Natural killer cell (primary cell): ENCODE results near the gene TRIM26. TPM values are rescaled to one million over a fixed set of nuclear protein-coding genes. Genes with fewer than 3 reads are reported as not detected.

ENCODE experiments used
- ATAC-seq, 3 donors: fragments of 150-1000 bp in 2 of 3; fragments of 200-7000 bp in 1 of 3; cut with Tn5 transposase; 1 replicate in 1 of 3; 2 replicates in 2 of 3; pipeline ENCODE4 v1.10.0; 2021; ENCODE audit warnings: mild to moderate bottlenecking in 2 of 3, moderate library complexity in 2 of 3
- DNase-seq, 2 donors: peaks; one replicate each; pipeline versions ENCODE4 v3.0.0 to v3.0.0-alpha.2; 2013 to 2021; ENCODE audit warnings: mixed read lengths in 1 of 2
- H3K27ac ChIP-seq: one replicate; pipeline ENCODE4 v1.5.1; 2013; ENCODE audit warnings: mild to moderate bottlenecking, low read length
- H3K27me3 ChIP-seq: one replicate; pipeline ENCODE4 v1.6.1; 2013; ENCODE audit warnings: low read length; ENCODE audit not compliant: control insufficient read depth, insufficient read depth
- H3K36me3 ChIP-seq: one replicate; pipeline ENCODE4 v1.6.1; 2013; ENCODE audit warnings: low read length; ENCODE audit not compliant: control insufficient read depth, insufficient read depth
- H3K4me1 ChIP-seq: one replicate; pipeline ENCODE4 v1.6.1; 2013; ENCODE audit warnings: low read length; ENCODE audit not compliant: control insufficient read depth, insufficient read depth
- H3K4me3 ChIP-seq: one replicate; pipeline ENCODE4 v1.5.1; 2013; ENCODE audit warnings: low read length
- H3K9me3 ChIP-seq: one replicate; pipeline ENCODE4 v1.6.1; 2013; ENCODE audit warnings: low read length; ENCODE audit not compliant: control insufficient read depth, insufficient read depth
- H3K27ac Mint-ChIP-seq, 2 donors: one replicate each; pipeline ENCODE4 v1.8.0; 2022; ENCODE audit warnings: mild to moderate bottlenecking in 2 of 2, mixed read lengths in 2 of 2, moderate library complexity in 1 of 2
- H3K27me3 Mint-ChIP-seq, 2 donors: one replicate each; pipeline ENCODE4 v1.8.0; 2022; ENCODE audit warnings: low read depth in 2 of 2, mixed read lengths in 2 of 2
- H3K36me3 Mint-ChIP-seq: one replicate; pipeline ENCODE4 v1.8.0; 2022; ENCODE audit warnings: mixed read lengths
- H3K4me1 Mint-ChIP-seq, 2 donors: one replicate each; pipeline ENCODE4 v1.8.0; 2022; ENCODE audit warnings: mixed read lengths in 2 of 2
- H3K4me3 Mint-ChIP-seq: one replicate; pipeline ENCODE4 v1.8.0; 2022; ENCODE audit warnings: mild to moderate bottlenecking, moderate library complexity, mixed read lengths
- H3K9me3 Mint-ChIP-seq, 2 donors: one replicate each; pipeline ENCODE4 v1.8.0; 2022; ENCODE audit warnings: mixed read lengths in 2 of 2
- WGBS: methylation state at CpG from one replicate; pipeline ENCODE4 v1.1.7; 2013; ENCODE audit warnings: missing lambda C conversion rate; ENCODE audit not compliant: insufficient coverage; 5-methylcytosine and 5-hydroxymethylcytosine counted together
- intact Hi-C: fragments of 100-400 bp; cut with micrococcal nuclease; formaldehyde crosslinking; loops from one replicate; pipeline ENCODE4 v1.14.2; 2022
- total RNA-seq, 4 donors: library from RNA; stranded (reverse); fragments of 120-200 nt in 1 of 4; gene quantifications; one replicate each; pipeline versions ENCODE4 v1.2.3 to v1.2.4, GENCODE V29; 2013 to 2022
- TF ChIP-seq, protein P1 (sequence below): fragments of 200-600 bp; IDR thresholded peaks from one replicate; pipeline ENCODE4 v1.8.0; 2022; ENCODE audit warnings: antibody characterized with exemption

Gene TRIM26
- total RNA-seq, 3 donors from 2014 or later (not counting 1 experiment from before 2014, with no cell fraction given), result 69.3 to 73.7 (median 71.6) TPM

- no peaks in the 10 kb centered on the region for H3K36me3 Mint-ChIP-seq
- intact Hi-C loops, result no loop called here
These were observed 58.3 kb downstream of the TRIM26 start for GRCh38 chr6:30154709-30155519.

GRCh38 chr6:30154061-30154460 lies 59.1 kb downstream of the TRIM26 start:
- 93% methylated on average over 17 of the region's 17 CpGs for WGBS
- H3K27me3 Mint-ChIP-seq, result peaks cover 18 to 39% of the 10 kb centered on the region in 2 donors
- H3K9me3 ChIP-seq, result no peaks in the 10 kb centered on the region
- H3K27ac ChIP-seq, result no peak overlapping the region
- no peaks in the 10 kb centered on the region for H3K9me3 Mint-ChIP-seq
- no peak overlapping the region for H3K27ac Mint-ChIP-seq
- DNase-seq (no peak), ATAC-seq (no peak)
- H3K4me1 Mint-ChIP-seq, result peaks cover 4 to 5% of the 10 kb centered on the region in 2 donors
- H3K27me3 ChIP-seq, result peaks cover 5% of the 10 kb centered on the region
- no peaks in the 10 kb centered on the region for H3K36me3 ChIP-seq
- H3K4me3 Mint-ChIP-seq, result no peak overlapping the region
- H3K36me3 Mint-ChIP-seq, result no peaks in the 10 kb centered on the region
- intact Hi-C loops, result no loop called here
- H3K4me1 ChIP-seq, result no peaks in the 10 kb centered on the region
- no peak overlapping the region for H3K4me3 ChIP-seq
- TF ChIP-seq, protein P1, sequence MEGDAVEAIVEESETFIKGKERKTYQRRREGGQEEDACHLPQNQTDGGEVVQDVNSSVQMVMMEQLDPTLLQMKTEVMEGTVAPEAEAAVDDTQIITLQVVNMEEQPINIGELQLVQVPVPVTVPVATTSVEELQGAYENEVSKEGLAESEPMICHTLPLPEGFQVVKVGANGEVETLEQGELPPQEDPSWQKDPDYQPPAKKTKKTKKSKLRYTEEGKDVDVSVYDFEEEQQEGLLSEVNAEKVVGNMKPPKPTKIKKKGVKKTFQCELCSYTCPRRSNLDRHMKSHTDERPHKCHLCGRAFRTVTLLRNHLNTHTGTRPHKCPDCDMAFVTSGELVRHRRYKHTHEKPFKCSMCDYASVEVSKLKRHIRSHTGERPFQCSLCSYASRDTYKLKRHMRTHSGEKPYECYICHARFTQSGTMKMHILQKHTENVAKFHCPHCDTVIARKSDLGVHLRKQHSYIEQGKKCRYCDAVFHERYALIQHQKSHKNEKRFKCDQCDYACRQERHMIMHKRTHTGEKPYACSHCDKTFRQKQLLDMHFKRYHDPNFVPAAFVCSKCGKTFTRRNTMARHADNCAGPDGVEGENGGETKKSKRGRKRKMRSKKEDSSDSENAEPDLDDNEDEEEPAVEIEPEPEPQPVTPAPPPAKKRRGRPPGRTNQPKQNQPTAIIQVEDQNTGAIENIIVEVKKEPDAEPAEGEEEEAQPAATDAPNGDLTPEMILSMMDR, result no peak

More at GRCh38 chr6:30154709-30155519, 58.3 kb downstream of the TRIM26 start:
- TF ChIP-seq, protein P1, result no peak
- H3K9me3 Mint-ChIP-seq, result no peaks in the 10 kb centered on the region
- no peak overlapping the region for H3K27ac Mint-ChIP-seq
- Histone ChIP-seq H3K4me3 (no peak overlapping the region), H3K27ac (no peak overlapping the region), H3K27me3 (peaks cover 5% of the 10 kb centered on the region), H3K9me3 (no peaks in the 10 kb centered on the region), H3K4me1 (no peaks in the 10 kb centered on the region), H3K36me3 (no peaks in the 10 kb centered on the region)
- H3K4me1 Mint-ChIP-seq, result peaks cover 4 to 5% of the 10 kb centered on the region in 2 donors
- no peak for DNase-seq
- no peak for ATAC-seq
- peaks cover 18 to 46% of the 10 kb centered on the region in 2 donors for H3K27me3 Mint-ChIP-seq
- WGBS, result 84% methylated on average over 7 of the region's 12 CpGs
- no peak overlapping the region for H3K4me3 Mint-ChIP-seq

DNA sequence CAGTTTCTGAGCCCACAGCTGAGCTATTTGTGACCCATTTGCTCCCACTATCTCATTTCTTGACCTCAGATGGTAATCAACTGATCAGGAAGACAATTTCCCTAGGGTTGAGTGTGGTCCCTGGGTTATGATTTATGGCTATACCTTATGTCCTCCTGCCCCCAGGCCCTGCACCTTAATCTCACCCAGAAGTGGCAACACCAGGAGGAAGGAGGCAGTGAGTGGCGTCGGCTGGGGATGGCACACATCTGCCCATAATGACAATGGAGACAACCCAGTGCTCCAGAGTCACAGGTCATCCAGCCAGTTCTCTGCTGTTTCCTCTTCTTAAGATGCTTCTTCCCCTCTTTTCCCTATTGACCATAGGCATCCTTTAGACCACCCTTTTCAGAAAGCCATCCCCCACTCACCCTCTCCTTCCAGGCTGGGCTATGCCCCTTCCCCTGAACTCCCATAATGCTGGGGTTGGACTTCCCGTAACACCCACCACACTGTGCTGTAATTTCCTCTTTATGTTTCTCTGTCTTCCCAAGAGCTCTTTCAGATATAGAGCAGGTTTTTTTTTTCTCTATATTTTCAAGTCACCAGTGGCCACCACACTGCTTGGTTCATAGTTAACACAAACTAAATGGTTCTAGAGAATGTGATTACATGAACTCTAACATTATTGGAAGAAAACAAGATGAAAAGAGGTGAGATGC lies 60.1 kb downstream of the TRIM26 start:
- DNase-seq (no peak), ATAC-seq (no peak)
- no peaks in the 10 kb centered on the region for H3K9me3 ChIP-seq
- Mint-ChIP-seq H3K4me3 (no peak overlapping the region), H3K9me3 (no peaks in the 10 kb centered on the region), H3K27ac (no peak overlapping the region), H3K36me3 (no peaks in the 10 kb centered on the region), H3K4me1 (peaks cover 4 to 5% of the 10 kb centered on the region in 2 donors), H3K27me3 (peaks cover 20 to 30% of the 10 kb centered on the region in 2 donors)
- peaks cover 3% of the 10 kb centered on the region for H3K27me3 ChIP-seq
- H3K4me1 ChIP-seq, result no peaks in the 10 kb centered on the region
- WGBS, result 89% methylated on average over 3 of the region's 3 CpGs
- TF ChIP-seq, protein P1, result no peak
- no peak overlapping the region for H3K4me3 ChIP-seq
- H3K27ac ChIP-seq, result no peak overlapping the region
- intact Hi-C loops, result no loop called here
- H3K36me3 ChIP-seq, result no peaks in the 10 kb centered on the region
